Sigmoid colon (tissue), 4 donors: ENCODE results near the gene SGCD.

Experiments used
- CTCF ChIP-seq, 4 experiments: fragments of 450-650 bp in 3 of 4; fragments of 200-600 bp in 1 of 4; IDR thresholded peaks; one replicate each; pipeline ENCODE4 v1.5.1; 2016 to 2019; ENCODE audit warnings: antibody characterized with exemption in 4 of 4, mild to moderate bottlenecking in 3 of 4, moderate library complexity in 2 of 4
- POLR2A ChIP-seq, 2 donors: fragments of 450-650 bp; IDR thresholded peaks; one replicate each; pipeline ENCODE4 v1.6.1; 2016; ENCODE audit warnings: antibody characterized with exemption in 2 of 2, mild to moderate bottlenecking in 2 of 2, moderate library complexity in 2 of 2
- POLR2AphosphoS5 ChIP-seq, 4 donors: sonication (generic); formaldehyde crosslinking; IDR thresholded peaks; one replicate each; pipeline ENCODE4 v1.6.1; 2017; ENCODE audit warnings: antibody characterized with exemption in 4 of 4

GRCh38 chr5:156376751-156377150 is 49.8 kb downstream of the SGCD start:
- TF ChIP-seq POLR2A (IDR thresholded peaks at IDR 0.05) (no peak), POLR2AphosphoS5 (IDR thresholded peaks at IDR 0.05) (no peak), CTCF (IDR thresholded peaks at IDR 0.05) (no peak)
